NCI-H2107 treated with DMSO at 0.1 percent for 48 hours (cell line): ENCODE measurements around the gene OR10V1.
A peak's percentile ranks its signal among the peaks of the same experiment; 100 is the strongest.
"Not testable (repeated sequence)": the region's sequence is repeated elsewhere in the genome, so short reads cannot be mapped to it uniquely, and the experiment has no call there.

Experiments used
- DNase-seq: peaks from one replicate; lab custom pipeline; 2025; ENCODE audit not compliant: unreplicated experiment; lab: John Stamatoyannopoulos, UW

The OR10V1 gene

DNA sequence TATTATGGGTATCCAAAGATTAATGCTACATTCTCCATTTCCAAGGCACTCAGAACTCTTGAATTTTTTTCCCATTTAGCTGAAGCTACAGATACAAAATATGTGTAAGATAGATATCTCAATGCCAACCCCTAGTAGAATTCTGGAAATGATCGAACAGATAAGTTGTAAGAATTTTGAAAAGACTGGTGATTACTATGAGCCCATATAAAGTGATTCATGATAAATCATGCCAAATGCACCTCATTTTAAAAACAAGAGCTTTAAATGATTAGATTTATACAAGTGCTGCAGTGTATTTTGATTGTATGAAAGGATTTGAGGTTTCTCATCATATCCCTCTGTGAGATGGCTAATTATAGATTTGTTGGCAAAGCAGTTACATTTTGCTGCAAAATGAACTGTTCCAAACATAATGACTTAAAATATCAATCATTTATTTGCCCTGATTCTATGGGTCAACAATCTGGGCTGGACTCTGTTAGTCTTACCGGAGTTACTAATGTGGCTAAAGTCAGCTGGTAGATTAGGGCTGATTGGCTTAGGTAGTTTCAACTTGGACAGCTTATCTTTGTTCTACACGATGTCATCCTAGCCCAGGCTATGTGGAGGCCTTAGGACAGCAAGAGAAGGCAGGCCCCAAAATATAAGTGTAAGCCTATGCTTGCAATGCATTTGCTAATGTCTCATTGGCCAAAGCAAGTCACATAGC lies 3.4 kb downstream of the OR10V1 start:
- no peak for DNase-seq

- DNase-seq: no peak
These were observed 5.1 kb downstream of the OR10V1 start for GRCh38 chr11:59708537-59708936.

DNA sequence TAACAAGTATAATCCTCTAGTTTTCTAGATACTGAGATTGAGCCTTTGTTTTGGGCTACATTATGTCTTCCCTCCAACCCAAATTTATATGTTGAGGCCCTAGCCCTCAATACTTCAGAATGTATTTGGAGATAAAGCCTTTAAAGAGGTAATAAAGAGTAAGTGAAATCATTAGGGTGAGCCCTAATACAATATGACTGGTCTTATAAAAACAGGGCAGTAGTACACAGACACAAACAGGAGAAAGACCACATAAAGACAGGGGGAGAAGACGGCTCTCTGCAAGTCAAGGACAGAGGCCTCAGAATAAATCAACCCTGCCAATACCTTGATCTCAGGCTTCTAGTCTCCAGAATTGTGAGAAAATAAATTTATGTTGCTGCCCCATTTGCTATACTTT lies 6.3 kb downstream of the OR10V1 start:
- no peak for DNase-seq

GRCh38 chr11:59706518-59707285 lies 6.9 kb downstream of the OR10V1 start:
- DNase-seq: no peak

GRCh38 chr11:59705294-59705693 lies 8.4 kb downstream of the OR10V1 start:
- no peak for DNase-seq

DNA sequence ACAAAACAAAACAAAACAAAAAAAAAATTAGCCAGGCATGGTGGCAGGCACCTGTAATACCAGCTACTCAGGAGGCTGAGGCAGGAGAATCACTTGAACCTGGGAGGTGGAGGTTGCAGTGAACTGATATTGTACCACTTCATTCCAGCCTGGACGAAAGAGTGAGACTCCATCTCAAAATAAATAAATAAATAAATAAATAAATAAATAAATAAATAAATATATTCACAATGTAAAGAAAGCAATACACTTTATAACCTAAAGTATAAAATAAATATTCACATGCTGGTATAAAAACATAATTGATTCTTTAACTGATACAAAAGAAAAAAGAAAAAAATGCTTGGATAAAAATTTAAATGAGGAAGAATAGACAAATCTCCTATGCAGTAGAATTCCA lies 10.1 kb downstream of the OR10V1 start:
- DNase-seq: not testable (repeated sequence)

DNA sequence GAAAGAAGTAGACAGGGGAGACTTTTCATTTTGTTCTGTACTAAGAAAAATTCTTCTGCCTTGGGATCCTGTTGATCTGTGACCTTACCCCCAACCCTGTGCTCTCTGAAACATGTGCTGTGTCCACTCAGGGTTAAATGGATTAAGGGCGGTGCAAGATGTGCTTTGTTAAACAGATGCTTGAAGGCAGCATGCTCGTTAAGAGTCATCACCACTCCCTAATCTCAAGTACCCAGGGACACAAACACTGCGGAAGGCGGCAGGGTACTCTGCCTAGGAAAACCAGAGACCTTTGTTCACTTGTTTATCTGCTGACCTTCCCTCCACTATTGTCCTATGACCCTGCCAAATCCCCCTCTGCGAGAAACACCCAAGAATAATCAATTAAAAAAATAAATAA lies 13.5 kb downstream of the OR10V1 start:
- DNase-seq: not testable (repeated sequence)

DNA sequence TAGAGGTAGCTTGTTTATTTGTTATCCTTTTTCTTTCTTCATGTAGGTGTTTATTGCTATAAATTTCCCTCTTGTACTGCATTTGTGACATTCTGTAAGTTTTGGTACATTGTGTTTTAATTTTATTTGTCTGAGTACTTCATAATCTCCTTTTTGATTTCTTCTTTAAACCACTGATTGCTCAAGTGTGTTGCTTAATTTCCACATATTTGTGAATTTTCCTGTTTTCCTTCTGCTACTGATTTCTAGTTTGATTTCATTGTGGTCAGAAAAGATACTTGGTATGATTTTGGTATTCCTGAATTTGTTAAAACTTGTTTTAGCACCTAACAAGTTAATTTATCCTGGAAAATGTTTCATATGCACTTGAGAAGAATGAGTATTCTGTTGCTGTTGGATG lies 15.1 kb downstream of the OR10V1 start:
- no peak for DNase-seq

GRCh38 chr11:59692915-59693314 lies 20.7 kb downstream of the OR10V1 start:
- no peak for DNase-seq

DNA sequence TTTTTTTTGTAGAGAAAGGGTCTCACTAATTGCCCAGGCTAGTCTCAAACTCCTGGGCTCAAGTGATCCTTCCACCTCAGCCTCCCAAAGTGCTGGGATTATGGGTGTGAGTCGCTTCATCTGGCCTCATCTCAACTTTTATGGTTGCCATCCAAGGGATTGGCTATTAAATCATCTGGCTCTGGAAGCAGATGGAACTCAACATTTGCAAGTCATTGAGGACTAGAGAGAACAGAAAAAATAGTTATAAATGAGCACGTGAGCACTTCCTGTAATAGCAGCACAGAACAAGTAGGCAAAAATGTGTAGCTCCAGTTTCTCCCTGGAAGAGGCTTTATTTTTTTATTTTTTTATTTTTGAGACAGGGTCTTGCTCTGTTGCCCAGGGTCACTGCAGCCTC lies 22.5 kb downstream of the OR10V1 start:
- no peak for DNase-seq

GRCh38 chr11:59689015-59689414 lies 24.6 kb downstream of the OR10V1 start:
- no peak for DNase-seq

- DNase-seq: peak; percentile 21
These were observed 32.4 kb downstream of the OR10V1 start for GRCh38 chr11:59681260-59681725.

DNA sequence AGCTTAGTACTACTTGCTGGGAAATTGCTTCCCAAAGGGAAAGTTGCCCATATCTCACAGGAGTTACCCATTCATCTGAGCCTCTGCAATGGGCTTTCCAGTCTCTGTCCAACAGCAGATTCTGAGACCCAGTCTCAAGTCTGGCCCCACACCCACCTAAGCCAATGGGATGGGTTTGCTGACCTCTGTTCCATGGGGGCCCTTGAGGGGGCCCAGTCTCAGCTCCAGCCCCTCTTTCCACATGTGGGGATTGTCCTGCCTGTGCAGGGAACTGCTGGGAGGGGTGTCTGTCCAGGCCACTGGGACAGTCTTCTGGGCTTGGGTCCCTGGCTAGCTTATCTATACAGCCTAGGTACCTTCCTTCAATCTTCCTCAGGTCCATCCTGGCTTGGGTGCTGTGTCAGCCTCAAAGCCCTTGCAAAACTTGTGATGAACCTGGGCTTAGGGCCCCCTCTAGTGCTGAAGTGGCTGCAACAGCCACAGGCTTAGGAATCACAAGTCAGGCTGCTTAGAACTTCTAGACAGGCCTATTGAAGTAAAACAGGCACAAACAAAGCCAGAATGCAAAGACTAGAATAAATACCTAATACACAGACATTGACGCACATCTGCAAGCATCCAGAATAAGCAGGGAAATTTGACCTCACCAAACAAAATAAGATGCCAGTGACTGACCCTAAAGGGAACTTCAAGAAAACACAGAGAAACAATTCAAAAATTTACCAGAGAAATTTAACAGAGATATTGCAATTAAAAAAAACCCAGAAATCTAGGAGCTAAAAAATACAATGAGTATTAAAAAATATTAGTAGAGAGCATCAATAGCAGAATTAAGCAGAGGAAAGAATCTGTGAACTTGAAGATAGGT lies 33.1 kb downstream of the OR10V1 start:
- DNase-seq: peak; percentile 56

DNA sequence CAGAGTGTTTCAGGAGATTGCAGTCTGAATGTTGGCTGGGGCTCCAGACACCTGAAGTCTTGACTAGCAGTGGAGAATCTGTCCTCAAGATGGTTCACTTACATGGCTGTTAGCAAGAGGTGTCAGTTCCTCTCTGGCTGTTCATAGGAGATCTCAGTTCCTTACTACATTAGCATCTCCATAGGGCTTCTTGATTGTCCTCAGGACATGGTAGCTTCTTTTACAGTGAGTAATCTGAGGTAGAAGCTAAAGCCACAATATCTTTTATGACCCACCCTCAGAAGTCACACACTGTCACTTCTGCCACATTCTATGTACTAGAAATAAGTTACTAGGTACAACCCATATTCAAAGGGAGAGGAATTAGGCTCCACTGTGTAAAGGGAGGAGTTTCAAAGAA lies 34.3 kb downstream of the OR10V1 start:
- DNase-seq: no peak

DNA sequence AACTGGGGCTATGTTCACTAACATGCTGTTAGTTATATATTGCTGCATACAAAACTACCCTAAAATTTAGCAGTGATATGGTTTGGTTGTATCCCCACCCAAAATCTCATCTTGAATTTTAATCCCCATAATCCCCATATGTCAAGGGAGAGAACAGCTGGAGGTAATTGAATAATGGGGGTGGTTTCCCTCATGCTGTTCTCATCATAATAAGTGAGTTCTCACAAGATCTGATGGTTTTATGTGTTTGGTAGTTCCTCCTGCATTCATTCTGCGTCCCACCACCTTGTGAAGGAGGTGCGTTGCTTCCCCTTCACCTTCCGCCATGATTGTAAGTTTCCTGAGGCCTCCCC lies 34.9 kb downstream of the OR10V1 start:
- DNase-seq: no peak

- no peak for DNase-seq
These were observed 35.4 kb downstream of the OR10V1 start for GRCh38 chr11:59678118-59678812.

DNA sequence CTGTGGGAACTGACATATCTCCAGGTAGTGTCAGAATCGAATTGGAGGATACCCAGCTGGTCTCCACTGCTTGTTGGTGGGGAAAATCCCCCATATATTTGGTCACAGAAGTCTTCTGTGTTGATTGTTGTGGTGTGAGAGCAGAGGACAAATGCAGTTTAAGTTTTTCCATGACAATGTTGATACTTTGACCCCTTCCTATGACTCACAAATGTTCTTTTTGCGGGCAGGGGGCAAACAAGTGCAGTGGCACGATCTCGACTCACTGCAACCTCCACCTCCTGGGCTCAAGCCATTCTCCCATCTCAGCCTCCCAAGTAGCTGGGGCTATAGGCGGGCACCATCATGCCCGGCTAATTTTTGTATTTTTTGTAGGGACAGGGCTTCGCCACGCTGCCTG lies 37.4 kb downstream of the OR10V1 start:
- no peak for DNase-seq

- no peak for DNase-seq
These were observed 39.4 kb downstream of the OR10V1 start for GRCh38 chr11:59674291-59674690.

DNA sequence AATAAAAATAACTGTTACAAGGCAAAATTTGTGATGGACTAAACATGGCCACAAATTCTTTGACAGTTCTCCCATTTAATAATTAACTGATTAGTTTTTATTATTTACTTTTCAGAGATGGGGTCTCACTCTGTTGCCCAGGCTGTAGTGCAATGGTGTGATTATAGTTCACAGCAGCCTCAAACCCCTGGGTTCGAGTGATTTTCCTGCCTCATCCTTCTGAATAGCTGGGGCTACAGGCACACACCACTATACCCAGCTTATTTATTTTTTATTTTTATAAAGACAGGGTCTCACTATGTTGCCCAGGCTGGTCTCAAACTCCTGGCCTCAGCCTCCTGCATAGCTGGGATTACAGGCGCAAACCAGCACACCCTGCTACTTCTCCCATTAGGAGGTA lies 40.4 kb downstream of the OR10V1 start:
- DNase-seq: no peak

DNA sequence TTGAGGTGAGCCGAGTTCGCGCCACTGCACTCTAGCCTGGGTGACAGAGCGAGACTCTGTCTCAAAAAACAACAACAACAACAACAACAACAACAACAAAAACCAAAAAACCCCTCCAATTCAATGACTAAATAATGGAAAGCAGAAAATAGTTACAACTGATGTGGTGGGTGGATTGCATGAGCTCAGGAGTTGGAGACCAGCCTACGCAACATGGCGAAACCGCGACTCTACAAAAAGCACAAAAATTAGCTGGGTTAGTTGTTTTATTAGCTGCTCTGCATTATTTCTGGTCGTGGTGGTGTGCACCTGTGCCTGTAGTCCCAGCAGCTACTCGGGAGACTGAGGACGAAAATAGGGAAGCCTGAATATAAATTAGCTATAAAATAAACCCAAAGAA lies 42.2 kb downstream of the OR10V1 start:
- no peak for DNase-seq

DNA sequence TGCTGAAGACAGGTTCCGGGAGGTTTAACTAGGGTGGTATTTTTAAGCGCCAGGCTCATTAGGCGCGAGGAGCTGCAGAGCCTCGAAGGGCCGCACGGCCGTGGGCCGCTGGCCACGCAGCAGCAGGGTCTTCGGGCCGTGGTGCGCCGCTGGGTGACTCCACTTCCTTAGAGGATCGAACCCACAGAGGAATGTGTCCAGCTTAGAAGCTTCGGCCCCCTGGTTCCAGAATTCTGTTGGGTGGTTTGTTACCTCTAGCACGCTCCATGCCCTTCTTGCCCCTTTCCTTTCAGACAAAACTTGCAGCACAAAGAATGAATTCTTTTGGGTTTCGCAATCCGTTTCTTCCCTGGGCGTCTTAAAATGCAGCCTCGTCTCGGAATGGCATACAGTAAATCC lies 44.0 kb downstream of the OR10V1 start:
- no peak for DNase-seq
